Activated CD8-positive, alpha-beta memory T cell treated with anti-CD3 and anti-CD28 coated beads for 36 hours (primary cell): Measurements from ENCODE around the gene PDILT. TPM values are rescaled to one million over a fixed set of nuclear protein-coding genes. Genes with fewer than 3 reads are reported as not detected.
"Not testable (repeated sequence)": the region's sequence is repeated elsewhere in the genome, so short reads cannot be mapped to it uniquely, and the experiment has no call there.

Experiments used
- CTCF ChIA-PET: fragments of 350-600 bp; sonication (Branson Sonifier 250); formaldehyde crosslinking; loops from one replicate; lab custom pipeline; 2021; ENCODE audit warnings: antibody characterized with exemption; lab: Charles Lee
- POLR2A ChIA-PET: fragments of 350-600 bp; sonication (Branson Sonifier 250); formaldehyde crosslinking; loops from one replicate; lab custom pipeline; 2021; ENCODE audit warnings: antibody characterized with exemption; lab: Charles Lee
- total RNA-seq, 2 experiments: library from RNA; stranded (reverse); gene quantifications; one replicate each; pipeline ENCODE4 v1.2.3, GENCODE V29; 2021

Gene PDILT, protein sequence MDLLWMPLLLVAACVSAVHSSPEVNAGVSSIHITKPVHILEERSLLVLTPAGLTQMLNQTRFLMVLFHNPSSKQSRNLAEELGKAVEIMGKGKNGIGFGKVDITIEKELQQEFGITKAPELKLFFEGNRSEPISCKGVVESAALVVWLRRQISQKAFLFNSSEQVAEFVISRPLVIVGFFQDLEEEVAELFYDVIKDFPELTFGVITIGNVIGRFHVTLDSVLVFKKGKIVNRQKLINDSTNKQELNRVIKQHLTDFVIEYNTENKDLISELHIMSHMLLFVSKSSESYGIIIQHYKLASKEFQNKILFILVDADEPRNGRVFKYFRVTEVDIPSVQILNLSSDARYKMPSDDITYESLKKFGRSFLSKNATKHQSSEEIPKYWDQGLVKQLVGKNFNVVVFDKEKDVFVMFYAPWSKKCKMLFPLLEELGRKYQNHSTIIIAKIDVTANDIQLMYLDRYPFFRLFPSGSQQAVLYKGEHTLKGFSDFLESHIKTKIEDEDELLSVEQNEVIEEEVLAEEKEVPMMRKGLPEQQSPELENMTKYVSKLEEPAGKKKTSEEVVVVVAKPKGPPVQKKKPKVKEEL
- total RNA-seq = not detected

- ChIA-PET CTCF (no interaction called here), POLR2A (no interaction called here)
These were observed at the start of gene PDILT for GRCh38 chr16:20404637-20405036. PDILT (minus strand) TSS chr16:20404737; CDS start chr16:20399300, 5,437 bp downstream.

DNA sequence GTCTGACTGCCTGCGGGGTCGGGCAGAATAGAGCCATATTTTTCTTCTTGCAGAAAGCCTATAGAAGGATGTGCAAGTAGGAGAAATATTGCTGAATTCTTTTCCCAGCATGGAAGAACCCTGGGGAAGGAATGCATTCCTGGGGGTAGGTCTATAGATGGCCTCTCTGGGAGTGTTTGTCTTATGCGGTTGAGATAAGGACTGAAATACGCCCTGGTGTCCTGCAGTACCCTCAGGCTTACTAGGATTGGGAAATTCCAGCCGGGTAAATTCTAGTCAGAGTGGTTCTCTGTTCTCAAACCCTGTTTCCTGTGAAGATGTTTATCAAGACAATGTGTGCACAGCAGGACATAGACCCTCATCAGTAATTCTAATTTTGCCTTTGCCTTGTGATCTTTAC is 49.1 kb upstream of the PDILT start:
- CTCF ChIA-PET, POLR2A ChIA-PET: not testable (repeated sequence)

DNA sequence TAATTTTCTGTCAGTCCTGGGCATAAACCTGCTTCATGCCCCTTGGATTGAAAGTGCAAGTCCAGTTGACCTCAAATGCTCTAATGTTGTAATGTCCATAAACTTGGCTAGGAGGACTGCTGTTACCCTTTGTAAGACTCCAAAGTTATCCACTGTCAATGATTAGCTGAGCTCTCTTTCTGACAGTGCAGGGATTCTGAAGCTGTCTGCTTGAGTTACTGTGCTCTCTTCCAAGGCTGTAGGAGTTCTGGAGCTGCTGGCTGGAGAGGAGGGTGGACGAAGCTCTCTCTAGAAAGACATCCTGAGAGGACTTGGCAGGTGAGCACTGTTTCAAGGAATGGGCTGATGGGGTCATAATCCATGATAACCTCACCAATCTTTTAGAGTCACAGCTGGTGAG is 46.8 kb upstream of the PDILT start, which contains the start of gene ACSM2A:
TSS of gene ACSM2A (plus strand) at position 158 of the 400 bp plus-strand sequence. CDS start 8,594 bp downstream, outside the sequence.
- POLR2A ChIA-PET, CTCF ChIA-PET: not testable (repeated sequence)

GRCh38 chr16:20446652-20447393 is 42.3 kb upstream of the PDILT start:
- POLR2A ChIA-PET, CTCF ChIA-PET: not testable (repeated sequence)

DNA sequence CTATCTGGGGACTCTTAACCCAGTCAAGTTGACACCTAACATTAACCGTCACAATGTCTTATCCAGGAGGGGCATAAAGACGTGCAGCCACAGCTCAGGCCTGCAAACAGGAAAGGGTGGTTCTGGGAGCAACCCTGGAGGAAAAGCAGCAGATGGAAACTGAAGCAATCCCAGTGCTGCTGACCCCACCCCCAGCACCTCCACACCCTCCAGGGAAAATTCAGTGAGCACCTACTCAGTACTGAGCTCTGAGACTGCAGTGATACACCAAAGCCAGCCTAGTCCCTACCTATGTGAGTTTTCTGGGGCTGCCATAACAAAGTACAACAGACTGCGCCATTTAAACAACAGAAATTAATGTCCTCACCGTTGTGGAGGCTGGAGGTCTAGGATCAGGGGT is 37.3 kb upstream of the PDILT start:
- POLR2A ChIA-PET, CTCF ChIA-PET: not testable (repeated sequence)

DNA sequence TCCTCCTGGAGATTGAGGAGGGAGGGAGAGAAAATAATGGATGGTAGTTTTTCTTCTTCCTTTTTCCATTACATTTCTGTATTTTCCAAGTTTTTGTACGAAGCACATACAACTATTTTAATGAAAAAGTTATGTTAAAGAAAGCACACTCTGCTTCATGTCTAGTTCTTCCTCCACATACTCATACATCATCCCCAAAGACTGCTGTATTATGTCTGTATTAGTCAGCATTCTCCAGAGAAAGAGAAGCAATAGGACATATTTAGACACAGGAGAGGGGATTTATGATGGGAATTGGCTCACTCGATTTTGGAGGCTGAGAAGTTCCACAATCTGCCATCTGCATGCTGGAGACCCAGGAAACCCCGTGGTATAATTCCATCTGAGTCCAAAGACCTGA is 36.7 kb upstream of the PDILT start:
- POLR2A ChIA-PET = no interaction called here
- CTCF ChIA-PET = no interaction called here

DNA sequence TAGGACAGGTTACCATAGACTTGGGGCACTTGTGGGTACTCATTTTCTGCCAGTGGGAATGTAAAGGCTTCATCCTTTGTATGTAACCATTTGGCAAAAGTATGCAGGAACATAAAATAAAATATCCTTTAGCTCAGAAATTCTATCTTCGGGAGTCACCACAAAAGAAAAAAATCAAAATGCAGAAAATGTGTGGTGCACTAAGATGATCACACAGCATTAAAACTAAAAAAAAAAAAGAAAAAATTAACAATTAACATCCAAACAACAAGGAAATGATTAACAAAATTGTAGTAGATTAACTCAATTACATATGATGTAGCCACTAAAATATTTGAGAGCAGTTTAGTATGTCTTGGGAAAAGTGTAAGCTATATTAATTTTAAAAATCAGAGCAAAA is 36.2 kb upstream of the PDILT start:
- CTCF ChIA-PET, POLR2A ChIA-PET: not testable (repeated sequence)

DNA sequence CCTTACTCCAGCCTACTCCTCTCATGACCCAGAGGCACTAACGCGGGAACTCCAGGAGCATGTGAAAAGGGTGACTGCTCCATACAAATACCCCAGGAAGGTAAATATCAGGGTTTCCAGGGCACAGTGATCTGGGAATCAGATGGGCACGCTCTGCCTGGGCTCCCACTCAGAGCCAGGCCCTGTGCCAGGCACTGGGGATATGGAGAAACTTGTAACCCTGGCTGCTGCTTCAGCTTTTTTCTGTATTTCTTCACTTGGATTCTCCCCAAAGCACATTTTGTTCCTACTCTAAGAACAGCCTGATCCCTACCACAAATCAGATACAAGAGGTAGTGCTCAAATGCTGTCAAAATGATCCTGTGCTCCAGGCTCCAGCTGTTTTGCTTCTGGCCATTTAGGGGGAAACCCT is 35.3 kb upstream of the PDILT start:
- CTCF ChIA-PET, POLR2A ChIA-PET: not testable (repeated sequence)

DNA sequence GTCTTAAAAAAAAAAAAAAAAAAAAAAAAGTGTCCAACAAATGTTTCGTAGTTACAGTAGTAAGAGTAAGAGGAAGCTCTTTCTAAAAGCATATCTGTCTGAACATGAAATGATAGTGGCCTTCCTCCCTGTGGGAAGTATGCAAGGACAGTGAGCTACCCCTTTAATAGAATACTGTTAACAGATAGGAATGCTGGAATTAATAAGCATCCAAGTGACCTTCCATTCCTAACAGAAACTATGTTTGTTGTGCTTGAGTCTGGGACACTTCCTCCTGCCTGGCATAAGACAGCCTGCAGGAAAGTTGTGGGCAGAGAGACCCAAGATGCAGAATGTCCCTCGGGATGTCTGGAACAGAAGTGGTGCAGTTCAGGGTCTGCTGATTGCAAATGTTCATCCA is 34.4 kb upstream of the PDILT start:
- POLR2A ChIA-PET, CTCF ChIA-PET: not testable (repeated sequence)

GRCh38 chr16:20430948-20431347 is 26.4 kb upstream of the PDILT start:
- POLR2A ChIA-PET = no interaction called here
- CTCF ChIA-PET = no interaction called here

DNA sequence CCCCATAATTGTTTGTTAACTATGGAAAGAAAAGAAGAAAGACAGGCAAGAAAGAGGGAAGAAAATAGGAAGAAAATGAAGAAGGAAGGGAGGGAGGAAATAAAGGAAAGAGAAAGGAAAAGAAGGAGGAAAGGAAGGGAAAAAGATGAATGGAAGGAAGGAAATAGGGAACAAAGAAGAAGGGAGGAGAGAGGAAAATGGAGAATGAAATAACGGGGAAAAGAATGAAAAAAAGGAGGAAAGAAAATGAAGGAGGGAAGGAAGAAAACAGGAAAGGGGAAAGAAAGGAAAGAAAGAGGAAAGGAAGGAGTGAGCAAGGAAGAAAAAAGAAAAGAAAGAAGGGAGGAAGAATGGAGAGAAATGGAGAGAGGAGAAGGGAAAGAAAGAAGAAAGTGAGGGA is 25.9 kb upstream of the PDILT start:
- CTCF ChIA-PET, POLR2A ChIA-PET: not testable (repeated sequence)

- POLR2A ChIA-PET, CTCF ChIA-PET: not testable (repeated sequence)
These were observed 25.0 kb upstream of the PDILT start for GRCh38 chr16:20429499-20429898.

DNA sequence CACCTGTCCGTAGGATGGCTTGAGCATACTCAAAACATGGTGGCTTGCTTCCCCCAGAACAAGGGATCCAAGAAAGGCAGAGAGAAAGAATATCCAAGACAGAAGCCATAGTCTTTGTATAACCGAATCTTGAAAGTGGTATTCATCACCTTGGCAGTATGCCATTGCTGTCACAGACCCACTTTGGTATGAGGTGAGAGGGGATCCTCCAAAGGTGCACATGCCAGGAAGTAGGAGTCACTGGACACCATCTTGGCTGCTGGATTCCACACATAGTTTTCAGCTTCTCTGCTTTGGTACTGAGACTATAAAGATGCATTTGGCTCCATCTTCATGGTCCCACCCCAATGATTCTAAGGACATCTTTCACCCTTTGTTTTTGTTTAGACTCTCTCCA is 22.9 kb upstream of the PDILT start:
- POLR2A ChIA-PET, CTCF ChIA-PET: not testable (repeated sequence)

DNA sequence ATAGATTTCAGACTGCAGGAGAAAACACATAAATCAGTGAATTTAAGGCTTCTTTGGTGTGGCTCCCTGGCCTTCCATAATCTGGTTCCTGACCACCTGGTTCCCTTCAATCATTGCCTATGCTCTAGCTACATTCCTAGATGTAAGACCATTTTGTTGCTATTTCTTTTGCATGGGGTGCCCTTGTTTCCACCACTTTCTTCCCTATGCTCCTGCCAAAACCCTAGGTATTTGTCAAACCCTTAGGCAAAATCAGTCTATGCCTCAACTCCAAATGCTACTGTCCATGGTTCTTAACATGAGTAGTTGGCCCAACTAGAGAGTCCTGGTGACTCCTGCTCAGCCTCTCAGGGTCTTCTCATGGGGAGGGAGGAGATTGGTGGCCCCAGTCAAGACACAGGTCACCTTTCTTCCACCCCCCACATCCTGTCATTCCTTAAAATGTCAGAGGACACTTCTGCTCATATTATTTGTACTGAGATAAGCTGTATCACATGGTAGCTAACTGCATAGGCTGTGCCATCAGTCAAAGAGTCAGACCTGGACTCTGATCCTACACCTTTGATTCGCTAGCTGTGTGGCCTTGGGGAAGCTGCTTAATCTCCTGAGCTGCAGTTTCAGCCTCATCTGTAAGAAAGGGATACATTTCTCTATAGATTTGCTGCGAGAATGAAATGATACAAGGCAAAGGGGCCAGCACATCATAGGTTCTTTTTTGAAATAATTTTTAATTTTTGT is 19.8 kb upstream of the PDILT start:
- ChIA-PET CTCF (no interaction called here), POLR2A (no interaction called here)

DNA sequence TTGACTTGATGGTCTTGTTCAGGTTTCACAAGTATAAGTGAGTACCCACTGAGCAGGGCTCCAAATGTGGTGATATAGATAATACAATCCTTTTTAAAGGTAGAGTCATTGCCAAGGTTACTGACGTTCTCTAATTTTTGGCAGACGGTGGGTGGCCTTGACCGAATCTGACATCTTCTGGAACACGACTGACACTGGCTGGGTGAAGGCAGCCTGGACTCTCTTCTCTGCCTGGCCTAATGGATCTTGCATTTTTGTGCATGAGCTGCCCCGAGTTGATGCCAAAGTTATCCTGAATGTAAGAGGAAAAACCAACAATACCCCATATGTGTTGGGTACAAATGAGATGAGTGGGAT is 19.2 kb upstream of the PDILT start:
- CTCF ChIA-PET, POLR2A ChIA-PET: not testable (repeated sequence)

DNA sequence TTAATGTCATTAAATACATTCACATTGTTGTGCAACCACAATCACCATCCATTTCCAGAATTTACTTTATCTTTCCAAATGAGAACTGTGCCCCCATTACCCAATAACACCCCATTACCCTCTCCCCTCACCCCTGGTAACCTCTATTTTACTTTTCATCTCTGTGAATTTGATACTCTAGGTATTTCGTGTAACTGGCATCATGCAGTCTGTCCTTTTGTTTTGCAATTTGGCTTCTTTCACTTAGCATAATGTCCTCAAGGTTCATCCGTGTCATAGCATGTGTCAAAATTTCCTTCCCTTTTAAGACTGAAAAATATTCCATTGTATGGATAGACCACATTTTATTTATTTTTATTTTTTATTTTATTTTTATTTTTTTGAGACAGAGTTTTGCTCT is 17.2 kb upstream of the PDILT start:
- POLR2A ChIA-PET, CTCF ChIA-PET: not testable (repeated sequence)

DNA sequence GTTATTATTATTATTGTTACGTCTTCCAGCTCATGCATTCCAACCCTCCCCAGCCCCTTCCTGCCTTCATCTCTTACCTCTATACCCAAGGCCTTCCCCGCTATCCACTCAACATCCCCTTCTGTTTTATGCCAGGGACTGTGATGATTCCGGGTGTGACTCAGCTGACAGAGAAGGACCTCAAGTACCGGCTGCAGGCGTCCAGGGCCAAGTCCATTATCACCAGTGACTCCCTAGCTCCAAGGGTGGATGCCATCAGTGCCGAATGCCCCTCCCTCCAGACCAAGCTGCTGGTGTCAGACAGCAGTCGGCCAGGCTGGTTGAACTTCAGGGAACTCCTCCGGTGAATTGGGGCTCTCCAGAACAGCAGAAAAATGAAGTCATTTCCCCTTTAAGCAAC is 14.6 kb upstream of the PDILT start:
- CTCF ChIA-PET, POLR2A ChIA-PET: not testable (repeated sequence)

GRCh38 chr16:20415541-20415940 is 11.0 kb upstream of the PDILT start:
- ChIA-PET CTCF (no interaction called here), POLR2A (no interaction called here)

DNA sequence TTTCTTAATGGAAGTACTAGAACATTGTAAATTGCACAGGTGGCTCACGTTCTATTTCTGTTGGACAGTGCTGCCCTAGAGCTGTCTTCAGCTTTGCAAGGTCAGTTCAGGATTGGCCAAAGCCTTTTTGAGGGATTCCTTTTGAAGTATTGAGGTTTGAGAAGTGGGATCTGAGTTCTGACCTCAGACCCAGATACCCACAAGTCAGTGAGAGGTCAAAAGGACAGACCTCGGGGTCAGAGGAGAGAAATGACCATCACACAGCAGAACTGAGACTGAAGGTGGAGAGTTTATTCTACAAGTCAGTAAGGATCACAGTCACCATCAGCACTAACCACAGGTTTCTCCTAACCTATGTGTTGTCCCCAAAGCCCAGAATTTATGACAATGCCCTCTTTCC is 6.5 kb upstream of the PDILT start:
- CTCF ChIA-PET = no interaction called here
- POLR2A ChIA-PET = no interaction called here

- POLR2A ChIA-PET = no interaction called here
- CTCF ChIA-PET = no interaction called here
These were observed 5.7 kb upstream of the PDILT start for GRCh38 chr16:20410121-20410723.
